SK-N-SH (cell line): ENCODE measurements around the gene RPE65. TPM values are rescaled to one million over a fixed set of nuclear protein-coding genes. Genes with fewer than 3 reads are reported as not detected.

Experiments used
- EZH2phosphoT487 ChIP-seq: fragments of 200-600 bp; sonication (generic); IDR thresholded peaks from 2 replicates; pipeline ENCODE4 v1.6.1; 2017; ENCODE audit warnings: low read depth, mixed run types, mild to moderate bottlenecking, antibody characterized with exemption, moderate library complexity, borderline replicate concordance
- MAX ChIP-seq: IDR thresholded peaks from 2 replicates; pipeline ENCODE4 v1.4.0; 2012; ENCODE audit warnings: low read depth
- polyA plus RNA-seq, 3 experiments: library from polyadenylated mRNA; depleted of rRNA; stranded (reverse); fragments of >200 nt; gene quantifications; 2 replicates each; pipeline ENCODE4 v1.2.3, GENCODE V29; 2012
- small RNA-seq, 7 experiments: library from RNA; depleted of rRNA; stranded (forward); fragments of <200 nt; gene quantifications; one replicate each; pipeline ENCODE3, GENCODE V24; 2012

The RPE65 gene
- polyA plus RNA-seq, 1 of the 3 experiments (the other 2 are of a cell fraction): 0.02 TPM

- TF ChIP-seq MAX: no peak
- no peak for TF ChIP-seq EZH2phosphoT487
Measured at GRCh38 chr1:68379085-68379478, 70.7 kb downstream of the RPE65 start (continued).

Small RNA genes within 50 kb of the gene (small RNA-seq; reads per million reads assigned to genes)
- gene AL139413.1: 0 reads per million in 7 experiments

Other genes with a start within 250 kb of the RPE65 start
- gene WLS, start 217.4 kb downstream of the RPE65 start, polyA plus RNA-seq (2012; rRNA removed): 69.0 and 73.7 TPM in 2 replicates
- 3.8 TPM in 2 replicates for gene DEPDC1, start 47.1 kb upstream of the RPE65 start, polyA plus RNA-seq (2012; rRNA removed)